Measurements from ENCODE around the gene FOSB. TPM values are rescaled to one million over a fixed set of nuclear protein-coding genes. Genes with fewer than 3 reads are reported as not detected.

FOSB gene
- total RNA-seq, 1 experiment from 2014 or later, result 2.3 TPM

- Mint-ChIP-seq H3K9me3 (no peaks in the 10 kb centered on the region), H3K27ac (no peak overlapping the region), H3K36me3 (no peaks in the 10 kb centered on the region), H3K27me3 (ENCODE audit: low read depth) (peaks cover 35% of the 10 kb centered on the region), H3K4me1 (peaks cover 9% of the 10 kb centered on the region), H3K4me3 (no peak overlapping the region)
- TF ChIP-seq ZBTB21 (CRISPR knock-in tag; IDR thresholded peaks at IDR 0.05; ENCODE audit: borderline replicate concordance) (no peak), NFE2L1 (CRISPR knock-in tag; IDR thresholded peaks at IDR 0.05) (no peak), ZNF121 (CRISPR knock-in tag; IDR thresholded peaks at IDR 0.05) (peak; percentile 75; the same call in 1 of the 2 replicates)
- CTCF ChIA-PET, result interaction anchor here (0.6 to 3.2 kb wide), 6 partner anchors 11 to 309 kb away, joined by 3 to 21 read pairs (median 16); partner anchors contain the start of gene FOSB
- DNase-seq (ENCODE audit: low spot score) (no peak), ATAC-seq (no peak)
- POLR2A ChIA-PET, result interaction anchor here (0.6 to 1.0 kb wide), 2 partner anchors 186 to 1009 kb away, joined by 3 read pairs; no protein-coding TSS in a partner anchor
Observed at GRCh38 chr19:45456500-45456815, 11.3 kb upstream of the FOSB start.

DNA sequence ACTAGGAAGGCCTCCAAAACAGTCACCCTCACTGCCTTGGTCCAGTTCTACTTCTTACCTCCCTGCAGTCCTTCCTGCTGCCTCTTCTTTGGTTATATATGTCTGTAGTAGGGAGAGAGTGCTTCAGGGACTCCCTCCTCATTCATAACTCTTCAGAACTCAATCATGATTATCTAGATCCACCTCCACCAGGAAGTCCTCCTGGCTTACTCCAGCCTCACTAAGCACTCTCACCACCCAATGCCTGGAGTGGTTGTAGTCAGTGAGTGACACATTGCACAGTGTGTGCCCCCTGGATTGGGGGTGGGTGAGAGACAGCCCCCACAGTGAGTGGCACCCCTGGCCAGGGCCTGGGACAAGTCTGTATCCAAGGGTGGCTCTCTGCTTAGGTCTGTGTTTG, 10.0 kb upstream of the FOSB start:
- H3K27ac Mint-ChIP-seq, result peak overlapping the region; percentile 10; the same call in 1 of the 2 replicates
- TF ChIP-seq, protein P1, sequence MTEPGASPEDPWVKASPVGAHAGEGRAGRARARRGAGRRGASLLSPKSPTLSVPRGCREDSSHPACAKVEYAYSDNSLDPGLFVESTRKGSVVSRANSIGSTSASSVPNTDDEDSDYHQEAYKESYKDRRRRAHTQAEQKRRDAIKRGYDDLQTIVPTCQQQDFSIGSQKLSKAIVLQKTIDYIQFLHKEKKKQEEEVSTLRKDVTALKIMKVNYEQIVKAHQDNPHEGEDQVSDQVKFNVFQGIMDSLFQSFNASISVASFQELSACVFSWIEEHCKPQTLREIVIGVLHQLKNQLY (CRISPR knock-in tag; IDR thresholded peaks at IDR 0.05), result no peak
- TF ChIP-seq NFATC4 (CRISPR knock-in tag; IDR thresholded peaks at IDR 0.05), result no peak
- no peak for TF ChIP-seq CBFB (CRISPR knock-in tag; IDR thresholded peaks at IDR 0.05; ENCODE audit: low read depth)
- TF ChIP-seq HMGA2 (CRISPR knock-in tag; IDR thresholded peaks at IDR 0.05), result no peak
- TF ChIP-seq ZNF121 (CRISPR knock-in tag; IDR thresholded peaks at IDR 0.05), result no peak
- TF ChIP-seq FOXP1 (CRISPR knock-in tag; IDR thresholded peaks at IDR 0.05; ENCODE audit: borderline replicate concordance), result no peak
- no peak for TF ChIP-seq AFF4 (CRISPR knock-in tag; IDR thresholded peaks at IDR 0.05; ENCODE audit: borderline replicate concordance)
- no peak for TF ChIP-seq AR (CRISPR knock-in tag; IDR thresholded peaks at IDR 0.05)
- no peak for TF ChIP-seq GRHL2 (CRISPR knock-in tag; IDR thresholded peaks at IDR 0.05; ENCODE audit: insufficient replicate concordance, severe bottlenecking)
- TF ChIP-seq NR2C2 (CRISPR knock-in tag; IDR thresholded peaks at IDR 0.05), result no peak
- no peak for TF ChIP-seq JUN (CRISPR knock-in tag; IDR thresholded peaks at IDR 0.05)
- no peak for TF ChIP-seq ZNF138 (CRISPR knock-in tag; conservative IDR thresholded peaks at IDR 0.05)
- TF ChIP-seq NR3C1 (CRISPR knock-in tag; conservative IDR thresholded peaks at IDR 0.05; ENCODE audit: low read depth), result no peak
- TF ChIP-seq NR1H2 (CRISPR knock-in tag; IDR thresholded peaks at IDR 0.05), result no peak
- TF ChIP-seq ESRRA (CRISPR knock-in tag; IDR thresholded peaks at IDR 0.05; ENCODE audit: borderline replicate concordance), result no peak
- no peak for TF ChIP-seq ERG (CRISPR knock-in tag; IDR thresholded peaks at IDR 0.05)
- no peak for TF ChIP-seq RORB (CRISPR knock-in tag; IDR thresholded peaks at IDR 0.05)
- no peak for TF ChIP-seq SP1 (CRISPR knock-in tag; conservative IDR thresholded peaks at IDR 0.05)
- no peak for TF ChIP-seq ZNF263 (CRISPR knock-in tag; IDR thresholded peaks at IDR 0.05; ENCODE audit: low read depth)
- ChIA-PET POLR2A (no interaction called here), CTCF (interaction anchor here (2.8 kb wide), 1 partner anchor 18 kb away, joined by 21 read pairs; no protein-coding TSS in a partner anchor)
- H3K4me1 Mint-ChIP-seq, result peaks cover 9% of the 10 kb centered on the region
- no peak for DNase-seq (ENCODE audit: low spot score)
- H3K36me3 Mint-ChIP-seq, result no peaks in the 10 kb centered on the region
- no peak overlapping the region for H3K4me3 Mint-ChIP-seq
- no peaks in the 10 kb centered on the region for H3K9me3 Mint-ChIP-seq
- ATAC-seq, result no peak
- peaks cover 22% of the 10 kb centered on the region for H3K27me3 Mint-ChIP-seq (ENCODE audit: low read depth)
